Measurements from ENCODE around the gene ACOXL.

ACOXL gene

GRCh38 chr2:110737783-110738182 is 5.4 kb downstream of the ACOXL start:
- H3K4me3 ChIP-seq (ENCODE audit: low read depth, low read length) = no peak overlapping the region
- in situ Hi-C loops (cut with HindIII; ENCODE audit: low sequenced_read_pairs) = no loop called here
- TF ChIP-seq CTCF (IDR thresholded peaks at IDR 0.05; ENCODE audit: low read depth, low read length) = no peak
- no peak for DNase-seq (ENCODE audit: low read depth, low spot score)

- DNase-seq (ENCODE audit: low read depth, low spot score) = no peak
- H3K4me3 ChIP-seq (ENCODE audit: low read depth, low read length) = no peak overlapping the region
- TF ChIP-seq CTCF (IDR thresholded peaks at IDR 0.05; ENCODE audit: low read depth, low read length) = no peak
- in situ Hi-C loops (cut with HindIII; ENCODE audit: low sequenced_read_pairs) = no loop called here
Observed at GRCh38 chr2:110740747-110741349, 8.5 kb downstream of the ACOXL start.

GRCh38 chr2:110741491-110741980 is 9.2 kb downstream of the ACOXL start:
- no peak for TF ChIP-seq CTCF (IDR thresholded peaks at IDR 0.05; ENCODE audit: low read depth, low read length)
- DNase-seq (ENCODE audit: low read depth, low spot score) = no peak
- H3K4me3 ChIP-seq (ENCODE audit: low read depth, low read length) = no peak overlapping the region
- in situ Hi-C loops (cut with HindIII; ENCODE audit: low sequenced_read_pairs) = no loop called here

- in situ Hi-C loops (cut with HindIII; ENCODE audit: low sequenced_read_pairs) = no loop called here
- no peak overlapping the region for H3K4me3 ChIP-seq (ENCODE audit: low read depth, low read length)
- no peak for TF ChIP-seq CTCF (IDR thresholded peaks at IDR 0.05; ENCODE audit: low read depth, low read length)
- DNase-seq (ENCODE audit: low read depth, low spot score) = no peak
Observed at GRCh38 chr2:110742412-110742811, 10.0 kb downstream of the ACOXL start.

GRCh38 chr2:110743600-110743999 is 11.2 kb downstream of the ACOXL start:
- no peak for DNase-seq (ENCODE audit: low read depth, low spot score)
- TF ChIP-seq CTCF (IDR thresholded peaks at IDR 0.05; ENCODE audit: low read depth, low read length) = no peak
- in situ Hi-C loops (cut with HindIII; ENCODE audit: low sequenced_read_pairs) = no loop called here
- no peak overlapping the region for H3K4me3 ChIP-seq (ENCODE audit: low read depth, low read length)

- no peak for DNase-seq (ENCODE audit: low read depth, low spot score)
- H3K4me3 ChIP-seq (ENCODE audit: low read depth, low read length) = no peak overlapping the region
- no peak for TF ChIP-seq CTCF (IDR thresholded peaks at IDR 0.05; ENCODE audit: low read depth, low read length)
- in situ Hi-C loops (cut with HindIII; ENCODE audit: low sequenced_read_pairs) = no loop called here
Observed at GRCh38 chr2:110744429-110744828, 12.1 kb downstream of the ACOXL start.

Measured in astrocyte of the spinal cord (primary cell).